OCI-LY3 (cell line): ENCODE measurements around the gene MLXIPL.

ENCODE experiments used
- H2AFZ ChIP-seq: fragments of 200-600, 300-600 bp; shearing (Covaris generic); 2 replicates; pipeline ENCODE4 v1.6.0; 2014; ENCODE audit warnings: antibody characterized with exemption, low read depth, low read length
- H3K27ac ChIP-seq: fragments of 200-600, 300-600 bp; sonication (generic); 2 replicates; pipeline ENCODE4 v1.5.1; 2014; ENCODE audit warnings: mild to moderate bottlenecking, low read length, moderate library complexity, mixed read lengths
- H3K27me3 ChIP-seq: fragments of 200-600, 300-600 bp; sonication (generic); 2 replicates; pipeline ENCODE4 v1.6.1; 2014; ENCODE audit warnings: low read depth, low read length, mixed read lengths
- H3K36me3 ChIP-seq: fragments of 200-600, 300-600 bp; sonication (generic); replicated peaks from 2 replicates; pipeline ENCODE3; 2014; ENCODE audit warnings: low read depth, low read length, mixed read lengths
- H3K4me1 ChIP-seq: fragments of 300-600, 200-600 bp; sonication (generic); 2 replicates; pipeline ENCODE4 v1.6.1; 2014; ENCODE audit warnings: low read length, mixed read lengths
- H3K4me2 ChIP-seq: fragments of 200-600, 300-600 bp; sonication (generic); 2 replicates; pipeline ENCODE4 v1.6.1; 2014; ENCODE audit warnings: low read length, mixed read lengths
- H3K4me3 ChIP-seq: fragments of 300-600, 200-600 bp; sonication (generic); 2 replicates; pipeline ENCODE4 v1.5.1; 2014; ENCODE audit warnings: antibody characterized with exemption, mild to moderate bottlenecking, low read length, moderate library complexity
- H3K79me2 ChIP-seq: fragments of 300-600, 200-600 bp; shearing (Covaris generic); 2 replicates; pipeline ENCODE4 v1.6.1; 2014; ENCODE audit warnings: mild to moderate bottlenecking, low read length, mixed read lengths
- H3K9ac ChIP-seq: fragments of 300-600, 200-600 bp; shearing (Covaris generic); 2 replicates; pipeline ENCODE4 v1.6.0; 2014; ENCODE audit warnings: mild to moderate bottlenecking, low read length, moderate library complexity
- H3K9me3 ChIP-seq: fragments of 200-600, 300-600 bp; shearing (Covaris generic); 2 replicates; pipeline ENCODE4 v1.6.1; 2014; ENCODE audit warnings: low read length, mixed read lengths; ENCODE audit not compliant: insufficient read depth
- H4K20me1 ChIP-seq: fragments of 200-600, 300-600 bp; sonication (generic); 2 replicates; pipeline ENCODE4 v1.6.1; 2016; ENCODE audit warnings: low read length, mixed read lengths; ENCODE audit not compliant: insufficient read depth
- EZH2phosphoT487 ChIP-seq: fragments of 200-600 bp; shearing (Covaris generic); IDR thresholded peaks from 2 replicates; pipeline ENCODE4 v1.6.1; 2018; ENCODE audit warnings: antibody characterized with exemption, mixed run types, low read depth
- TF ChIP-seq, protein P1 (sequence below): fragments of 200-600, 300-600 bp; sonication (generic); IDR thresholded peaks from 2 replicates; pipeline ENCODE4 v1.5.1; 2014; ENCODE audit warnings: antibody characterized with exemption, low read length, low read depth

MLXIPL gene

DNA sequence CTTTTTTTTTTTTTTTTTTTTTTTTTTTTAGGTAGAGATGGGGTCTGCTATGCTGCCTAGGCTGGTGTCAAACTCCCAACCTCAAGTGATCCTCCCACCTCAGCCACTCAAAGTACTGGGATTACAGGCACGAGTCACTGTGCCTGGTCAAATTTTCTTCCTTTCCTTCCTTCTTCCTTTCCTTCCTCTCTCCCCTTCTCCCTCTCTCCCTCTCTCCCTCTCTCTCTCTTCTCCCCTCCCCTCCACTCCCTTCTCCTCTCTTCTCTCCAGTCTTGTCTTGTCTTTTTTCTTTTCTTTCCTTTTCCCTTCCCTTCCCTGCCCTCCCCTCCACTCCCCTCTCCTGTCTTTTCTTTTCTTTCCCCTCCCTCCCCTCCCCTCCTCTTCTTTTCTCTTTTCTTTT lies 7.2 kb upstream of the MLXIPL start:
- Histone ChIP-seq H3K79me2 (no peaks in the 10 kb centered on the region), H3K36me3 (no peaks in the 10 kb centered on the region)

DNA sequence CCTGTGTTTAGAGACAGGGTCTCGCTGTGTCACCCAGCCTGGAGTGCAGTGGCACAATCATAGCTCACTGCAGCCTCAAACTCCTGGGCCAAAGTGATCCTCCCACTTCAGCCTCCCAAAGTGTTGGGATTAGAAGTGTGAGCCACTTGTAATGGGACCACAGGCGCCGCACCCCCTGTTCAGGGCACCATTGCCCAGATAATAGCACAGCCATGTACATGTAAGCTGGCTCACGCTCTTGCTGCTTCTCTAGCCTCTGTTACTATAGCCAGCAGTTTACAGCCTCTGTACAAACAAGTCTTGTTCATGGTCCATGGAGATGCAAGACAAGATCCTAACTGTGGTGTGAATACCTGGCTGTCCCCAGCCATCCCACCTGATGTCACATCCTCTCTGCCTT lies 4.2 kb upstream of the MLXIPL start:
- H3K4me3 ChIP-seq: no peak overlapping the region
- no peak overlapping the region for H2AFZ ChIP-seq
- no peaks in the 10 kb centered on the region for H3K79me2 ChIP-seq
- H3K9ac ChIP-seq: no peak overlapping the region
- H3K9me3 ChIP-seq: no peaks in the 10 kb centered on the region
- no peak overlapping the region for H3K27ac ChIP-seq
- no peaks in the 10 kb centered on the region for H4K20me1 ChIP-seq
- no peak for TF ChIP-seq EZH2phosphoT487
- TF ChIP-seq, protein P1, sequence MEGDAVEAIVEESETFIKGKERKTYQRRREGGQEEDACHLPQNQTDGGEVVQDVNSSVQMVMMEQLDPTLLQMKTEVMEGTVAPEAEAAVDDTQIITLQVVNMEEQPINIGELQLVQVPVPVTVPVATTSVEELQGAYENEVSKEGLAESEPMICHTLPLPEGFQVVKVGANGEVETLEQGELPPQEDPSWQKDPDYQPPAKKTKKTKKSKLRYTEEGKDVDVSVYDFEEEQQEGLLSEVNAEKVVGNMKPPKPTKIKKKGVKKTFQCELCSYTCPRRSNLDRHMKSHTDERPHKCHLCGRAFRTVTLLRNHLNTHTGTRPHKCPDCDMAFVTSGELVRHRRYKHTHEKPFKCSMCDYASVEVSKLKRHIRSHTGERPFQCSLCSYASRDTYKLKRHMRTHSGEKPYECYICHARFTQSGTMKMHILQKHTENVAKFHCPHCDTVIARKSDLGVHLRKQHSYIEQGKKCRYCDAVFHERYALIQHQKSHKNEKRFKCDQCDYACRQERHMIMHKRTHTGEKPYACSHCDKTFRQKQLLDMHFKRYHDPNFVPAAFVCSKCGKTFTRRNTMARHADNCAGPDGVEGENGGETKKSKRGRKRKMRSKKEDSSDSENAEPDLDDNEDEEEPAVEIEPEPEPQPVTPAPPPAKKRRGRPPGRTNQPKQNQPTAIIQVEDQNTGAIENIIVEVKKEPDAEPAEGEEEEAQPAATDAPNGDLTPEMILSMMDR: no peak
- H3K27me3 ChIP-seq: peaks cover 28% of the 10 kb centered on the region
- no peaks in the 10 kb centered on the region for H3K36me3 ChIP-seq
- H3K4me2 ChIP-seq: no peak overlapping the region
- H3K4me1 ChIP-seq: no peaks in the 10 kb centered on the region

More for the DNA sequence above, 7.2 kb upstream of the MLXIPL start:
- peaks cover 10% of the 10 kb centered on the region for H3K4me1 ChIP-seq
- H3K4me3 ChIP-seq: no peak overlapping the region
- H3K4me2 ChIP-seq: no peak overlapping the region
- TF ChIP-seq EZH2phosphoT487: no peak
- TF ChIP-seq, protein P1: no peak
- H3K27ac ChIP-seq: no peak overlapping the region
- H3K9ac ChIP-seq: no peak overlapping the region
- no peaks in the 10 kb centered on the region for H4K20me1 ChIP-seq
- peaks cover 31% of the 10 kb centered on the region for H3K27me3 ChIP-seq
- H2AFZ ChIP-seq: no peak overlapping the region
- H3K9me3 ChIP-seq: no peaks in the 10 kb centered on the region

DNA sequence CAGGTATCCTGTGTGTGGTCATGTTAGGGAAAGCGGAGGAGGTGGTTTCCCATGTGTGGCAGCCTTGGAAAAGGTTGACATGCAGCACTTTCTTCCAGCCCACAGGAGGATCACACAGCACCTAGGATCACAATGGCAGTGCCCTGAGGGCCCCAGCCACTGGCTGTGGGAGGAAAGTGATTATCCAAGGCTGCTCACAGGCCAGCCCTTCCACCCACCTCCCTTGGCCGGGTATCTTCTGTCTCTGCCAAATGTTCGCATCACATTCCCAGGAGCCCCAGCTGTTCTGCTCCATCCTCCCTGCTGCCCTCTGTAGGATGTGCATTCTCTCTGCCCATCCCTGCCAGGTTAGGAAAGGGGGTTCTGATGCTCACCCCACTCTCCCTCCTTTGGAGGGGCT lies 2.5 kb upstream of the MLXIPL start:
- Histone ChIP-seq H3K4me2 (no peak overlapping the region), H3K9me3 (no peaks in the 10 kb centered on the region), H3K4me3 (no peak overlapping the region), H2AFZ (no peak overlapping the region), H3K9ac (no peak overlapping the region), H3K36me3 (no peaks in the 10 kb centered on the region), H4K20me1 (no peaks in the 10 kb centered on the region), H3K4me1 (no peaks in the 10 kb centered on the region), H3K27ac (no peak overlapping the region), H3K79me2 (no peaks in the 10 kb centered on the region), H3K27me3 (peaks cover 22% of the 10 kb centered on the region)
- no peak for TF ChIP-seq EZH2phosphoT487
- TF ChIP-seq, protein P1: no peak

DNA sequence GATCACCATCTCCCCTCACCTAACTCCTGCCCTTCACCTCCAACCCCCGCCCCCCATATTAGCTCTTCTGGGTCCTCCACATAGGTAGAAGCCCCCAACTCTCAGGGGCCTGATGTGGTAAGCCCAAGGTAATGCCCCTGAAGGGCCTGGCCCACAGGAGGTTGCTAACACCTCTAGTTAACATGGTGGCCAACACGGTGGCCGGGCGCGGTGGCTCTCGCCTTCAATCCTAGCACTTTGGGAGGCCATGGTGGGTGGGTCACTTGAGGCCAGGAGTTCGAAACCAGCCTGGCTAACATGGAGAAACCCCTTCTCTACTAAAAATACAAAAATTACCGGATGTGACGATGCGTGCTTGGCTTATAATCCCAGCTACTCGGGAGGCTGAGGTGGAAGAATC lies 954 bp upstream of the MLXIPL start:
- Histone ChIP-seq H3K4me1 (no peaks in the 10 kb centered on the region), H3K4me3 (no peak overlapping the region), H4K20me1 (no peaks in the 10 kb centered on the region), H3K27me3 (peaks cover 22% of the 10 kb centered on the region), H3K4me2 (no peak overlapping the region), H2AFZ (no peak overlapping the region), H3K27ac (no peak overlapping the region), H3K36me3 (no peaks in the 10 kb centered on the region), H3K9ac (no peak overlapping the region), H3K9me3 (no peaks in the 10 kb centered on the region), H3K79me2 (no peaks in the 10 kb centered on the region)
- no peak for TF ChIP-seq EZH2phosphoT487
- TF ChIP-seq, protein P1: no peak
